ENCODE results near the gene SP2.

DNA sequence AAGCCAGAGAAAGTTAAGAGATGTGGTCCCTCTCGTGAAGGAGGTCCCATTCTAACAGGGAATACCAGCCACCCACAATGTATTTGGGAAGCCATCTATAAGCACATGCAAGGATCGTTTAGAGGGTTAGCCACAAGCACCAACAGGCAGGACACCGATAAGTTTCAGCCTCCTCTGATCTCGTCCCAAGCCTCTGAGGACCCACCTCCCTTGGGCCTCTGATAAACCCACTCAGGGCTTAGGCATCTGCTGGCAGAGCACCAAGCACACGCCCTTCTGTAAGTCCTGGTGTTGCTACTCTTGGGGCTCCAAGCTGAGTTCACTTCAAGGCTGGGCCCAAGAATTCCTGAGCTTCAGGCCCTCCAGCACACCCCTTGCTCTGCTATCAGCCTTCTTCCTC, 39.9 kb downstream of the SP2 start:
- TF ChIP-seq, protein P1, sequence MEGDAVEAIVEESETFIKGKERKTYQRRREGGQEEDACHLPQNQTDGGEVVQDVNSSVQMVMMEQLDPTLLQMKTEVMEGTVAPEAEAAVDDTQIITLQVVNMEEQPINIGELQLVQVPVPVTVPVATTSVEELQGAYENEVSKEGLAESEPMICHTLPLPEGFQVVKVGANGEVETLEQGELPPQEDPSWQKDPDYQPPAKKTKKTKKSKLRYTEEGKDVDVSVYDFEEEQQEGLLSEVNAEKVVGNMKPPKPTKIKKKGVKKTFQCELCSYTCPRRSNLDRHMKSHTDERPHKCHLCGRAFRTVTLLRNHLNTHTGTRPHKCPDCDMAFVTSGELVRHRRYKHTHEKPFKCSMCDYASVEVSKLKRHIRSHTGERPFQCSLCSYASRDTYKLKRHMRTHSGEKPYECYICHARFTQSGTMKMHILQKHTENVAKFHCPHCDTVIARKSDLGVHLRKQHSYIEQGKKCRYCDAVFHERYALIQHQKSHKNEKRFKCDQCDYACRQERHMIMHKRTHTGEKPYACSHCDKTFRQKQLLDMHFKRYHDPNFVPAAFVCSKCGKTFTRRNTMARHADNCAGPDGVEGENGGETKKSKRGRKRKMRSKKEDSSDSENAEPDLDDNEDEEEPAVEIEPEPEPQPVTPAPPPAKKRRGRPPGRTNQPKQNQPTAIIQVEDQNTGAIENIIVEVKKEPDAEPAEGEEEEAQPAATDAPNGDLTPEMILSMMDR (conservative IDR thresholded peaks at IDR 0.05 in 1 of 2, IDR thresholded peaks at IDR 0.05 in 1 of 2; ENCODE audit: low read depth in 1 of 2, low read length in 2 of 2), result no peak
- no peak for TF ChIP-seq EZH2 (IDR thresholded peaks at IDR 0.05; ENCODE audit: low read length, missing control alignments)
